Tibial artery (tissue), 4 donors: ENCODE data around the gene PLXNA4.

Experiments
- DNase-seq, 2 donors: peaks; one replicate each; pipeline ENCODE4 v3.0.0-alpha.2; 2019
- H3K27ac ChIP-seq, 2 donors: fragments of 200-600 bp; sonication (generic) in 1 of 2; 1 replicate in 1 of 2; 2 replicates in 1 of 2; pipeline ENCODE4 v1.5.1; 2018 to 2019; ENCODE audit warnings: mild to moderate bottlenecking in 1 of 2
- H3K27me3 ChIP-seq, 2 donors: fragments of 200-600 bp; sonication (generic) in 1 of 2; one replicate each; pipeline versions ENCODE4 v1.5.1 to v1.6.0; 2016 to 2019
- H3K36me3 ChIP-seq, 3 donors: fragments of 200-600 bp; sonication (generic) in 2 of 3; one replicate each; pipeline ENCODE4 v1.5.1; 2016 to 2019; ENCODE audit warnings: mild to moderate bottlenecking in 2 of 3
- H3K4me1 ChIP-seq, 4 donors: fragments of 200-600 bp; sonication (generic) in 2 of 4; 1 replicate in 3 of 4; 2 replicates in 1 of 4; pipeline ENCODE4 v1.5.1; 2016 to 2019
- H3K4me3 ChIP-seq, 2 donors: fragments of 200-600 bp; sonication (generic) in 1 of 2; 1 replicate in 1 of 2; 2 replicates in 1 of 2; pipeline ENCODE4 v1.5.1; 2018 to 2019; ENCODE audit warnings: mild to moderate bottlenecking in 2 of 2
- H3K9me3 ChIP-seq, 3 donors: fragments of 200-600 bp; sonication (generic) in 1 of 3; one replicate each; pipeline ENCODE4 v1.5.1; 2016 to 2019
- CTCF ChIP-seq, 2 experiments: fragments of 200-600 bp in 1 of 2; fragments of 450-650 bp in 1 of 2; IDR thresholded peaks; one replicate each; pipeline ENCODE4 v1.5.1; 2017 to 2019; ENCODE audit warnings: antibody characterized with exemption in 2 of 2, mild to moderate bottlenecking in 1 of 2, moderate library complexity in 1 of 2
- intact Hi-C: fragments of 100-400 bp; cut with DNase I; formaldehyde crosslinking; loops from one replicate; pipeline ENCODE4 v1.15.0; 2023; ENCODE audit warnings: low total_unique reads

PLXNA4 gene

GRCh38 chr7:132451161-132451560 lies 125.1 kb downstream of the PLXNA4 start:
- Histone ChIP-seq H3K9me3 (no peaks in the 10 kb centered on the region), H3K27me3 (no peaks in the 10 kb centered on the region), H3K27ac (no peak overlapping the region), H3K4me3 (no peak overlapping the region), H3K4me1 (no peaks in the 10 kb centered on the region), H3K36me3 (no peaks in the 10 kb centered on the region)
- intact Hi-C loops: no loop called here
- no peak for DNase-seq
- TF ChIP-seq CTCF (IDR thresholded peaks at IDR 0.05): no peak

GRCh38 chr7:132450696-132451095 lies 125.6 kb downstream of the PLXNA4 start:
- no peak for DNase-seq
- H3K27me3 ChIP-seq: no peaks in the 10 kb centered on the region
- no peaks in the 10 kb centered on the region for H3K4me1 ChIP-seq
- no peaks in the 10 kb centered on the region for H3K9me3 ChIP-seq
- H3K27ac ChIP-seq: no peak overlapping the region
- H3K4me3 ChIP-seq: no peak overlapping the region
- no peak for TF ChIP-seq CTCF (IDR thresholded peaks at IDR 0.05)
- intact Hi-C loops: no loop called here
- H3K36me3 ChIP-seq: no peaks in the 10 kb centered on the region

- TF ChIP-seq CTCF (IDR thresholded peaks at IDR 0.05): no peak
- no peaks in the 10 kb centered on the region for H3K9me3 ChIP-seq
- no peaks in the 10 kb centered on the region for H3K27me3 ChIP-seq
- no peak overlapping the region for H3K27ac ChIP-seq
- H3K4me1 ChIP-seq: no peaks in the 10 kb centered on the region
- no peaks in the 10 kb centered on the region for H3K36me3 ChIP-seq
- intact Hi-C loops: no loop called here
- no peak overlapping the region for H3K4me3 ChIP-seq
- no peak for DNase-seq
Observed at GRCh38 chr7:132450188-132450587, 126.1 kb downstream of the PLXNA4 start.

GRCh38 chr7:132446666-132447278 lies 129.5 kb downstream of the PLXNA4 start:
- Histone ChIP-seq H3K27me3 (no peaks in the 10 kb centered on the region), H3K4me1 (no peaks in the 10 kb centered on the region), H3K27ac (no peak overlapping the region), H3K9me3 (no peaks in the 10 kb centered on the region), H3K36me3 (no peaks in the 10 kb centered on the region), H3K4me3 (no peak overlapping the region)
- DNase-seq: no peak
- intact Hi-C loops: no loop called here
- no peak for TF ChIP-seq CTCF (IDR thresholded peaks at IDR 0.05)

GRCh38 chr7:132446260-132446659 lies 130.0 kb downstream of the PLXNA4 start:
- no peaks in the 10 kb centered on the region for H3K27me3 ChIP-seq
- H3K9me3 ChIP-seq: no peaks in the 10 kb centered on the region
- DNase-seq: no peak
- TF ChIP-seq CTCF (IDR thresholded peaks at IDR 0.05): no peak
- no peak overlapping the region for H3K27ac ChIP-seq
- no peaks in the 10 kb centered on the region for H3K36me3 ChIP-seq
- no peak overlapping the region for H3K4me3 ChIP-seq
- H3K4me1 ChIP-seq: no peaks in the 10 kb centered on the region
- intact Hi-C loops: no loop called here
